Measurements from ENCODE around the gene RBP4. TPM values are rescaled to one million over a fixed set of nuclear protein-coding genes. Genes with fewer than 3 reads are reported as not detected.

Gene RBP4
- total RNA-seq, 4 donors from 2014 or later: 1.9 to 10.6 TPM; not detected in 2

DNA sequence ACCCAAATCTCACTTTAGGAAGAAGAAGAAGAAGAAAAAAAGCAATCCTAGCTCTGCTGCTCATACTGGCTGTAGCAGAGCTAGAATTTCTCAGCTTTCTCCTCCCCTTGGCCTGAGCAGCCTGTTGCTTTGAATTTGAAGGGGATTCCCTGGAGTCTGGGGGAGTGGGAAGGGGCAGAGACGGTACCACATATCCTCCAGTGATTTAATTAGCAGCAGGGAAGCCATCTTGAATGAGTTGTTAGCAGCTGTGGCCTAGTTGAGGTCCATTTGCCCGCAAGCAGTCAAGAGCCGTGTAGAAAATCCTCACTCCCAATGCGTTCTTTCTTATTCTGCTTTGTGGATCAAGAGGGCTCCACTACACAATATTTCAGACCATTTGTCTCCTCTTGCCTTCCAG is 27.8 kb upstream of the RBP4 start:
- Histone ChIP-seq H3K27ac (no peak overlapping the region), H3K4me3 (no peak overlapping the region), H3K27me3 (peaks cover 4% of the 10 kb centered on the region), H3K4me1 (no peaks in the 10 kb centered on the region), H3K9me3 (no peaks in the 10 kb centered on the region), H3K36me3 (no peaks in the 10 kb centered on the region)
- ATAC-seq: no peak
- WGBS, 2 donors (ENCODE audit: low coverage in 1 of 2): 90% methylated on average over 4 of the region's 4 CpGs; no CpG with 5 or more reads in 1 of the 2 donors
- TF ChIP-seq, protein P1, sequence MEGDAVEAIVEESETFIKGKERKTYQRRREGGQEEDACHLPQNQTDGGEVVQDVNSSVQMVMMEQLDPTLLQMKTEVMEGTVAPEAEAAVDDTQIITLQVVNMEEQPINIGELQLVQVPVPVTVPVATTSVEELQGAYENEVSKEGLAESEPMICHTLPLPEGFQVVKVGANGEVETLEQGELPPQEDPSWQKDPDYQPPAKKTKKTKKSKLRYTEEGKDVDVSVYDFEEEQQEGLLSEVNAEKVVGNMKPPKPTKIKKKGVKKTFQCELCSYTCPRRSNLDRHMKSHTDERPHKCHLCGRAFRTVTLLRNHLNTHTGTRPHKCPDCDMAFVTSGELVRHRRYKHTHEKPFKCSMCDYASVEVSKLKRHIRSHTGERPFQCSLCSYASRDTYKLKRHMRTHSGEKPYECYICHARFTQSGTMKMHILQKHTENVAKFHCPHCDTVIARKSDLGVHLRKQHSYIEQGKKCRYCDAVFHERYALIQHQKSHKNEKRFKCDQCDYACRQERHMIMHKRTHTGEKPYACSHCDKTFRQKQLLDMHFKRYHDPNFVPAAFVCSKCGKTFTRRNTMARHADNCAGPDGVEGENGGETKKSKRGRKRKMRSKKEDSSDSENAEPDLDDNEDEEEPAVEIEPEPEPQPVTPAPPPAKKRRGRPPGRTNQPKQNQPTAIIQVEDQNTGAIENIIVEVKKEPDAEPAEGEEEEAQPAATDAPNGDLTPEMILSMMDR (IDR thresholded peaks at IDR 0.05): no peak
- no peak for TF ChIP-seq EP300 (IDR thresholded peaks at IDR 0.05)
- TF ChIP-seq POLR2AphosphoS5 (IDR thresholded peaks at IDR 0.05): no peak
- no peak for TF ChIP-seq POLR2A (IDR thresholded peaks at IDR 0.05)

DNA sequence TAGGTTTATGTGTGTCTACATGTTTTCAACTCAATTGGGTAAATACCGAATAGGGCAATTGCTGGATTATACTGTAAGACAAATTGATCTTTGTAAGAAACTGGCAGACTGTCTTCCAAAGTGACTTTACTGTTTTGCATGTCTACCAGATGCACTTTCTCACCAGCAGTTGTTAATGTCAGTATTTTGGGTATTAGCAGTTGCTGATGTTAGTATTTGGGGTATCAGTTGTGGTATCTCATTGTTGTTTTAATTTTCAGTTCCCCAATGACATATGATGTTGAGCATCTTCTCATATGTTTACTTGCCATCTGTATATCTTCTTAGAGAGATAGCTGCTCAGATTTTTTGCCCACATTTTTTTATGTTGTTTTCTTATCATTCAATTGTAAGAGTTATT is 21.9 kb upstream of the RBP4 start:
- Histone ChIP-seq H3K27ac (no peak overlapping the region), H3K4me1 (no peaks in the 10 kb centered on the region), H3K4me3 (no peak overlapping the region), H3K27me3 (no peaks in the 10 kb centered on the region), H3K9me3 (no peaks in the 10 kb centered on the region), H3K36me3 (no peaks in the 10 kb centered on the region)
- TF ChIP-seq EP300 (IDR thresholded peaks at IDR 0.05): no peak
- no peak for TF ChIP-seq POLR2A (IDR thresholded peaks at IDR 0.05)
- ATAC-seq: no peak
- 85 to 100% methylated on average over 1 of the region's 1 CpG for WGBS, 2 donors (ENCODE audit: low coverage in 1 of 2)

DNA sequence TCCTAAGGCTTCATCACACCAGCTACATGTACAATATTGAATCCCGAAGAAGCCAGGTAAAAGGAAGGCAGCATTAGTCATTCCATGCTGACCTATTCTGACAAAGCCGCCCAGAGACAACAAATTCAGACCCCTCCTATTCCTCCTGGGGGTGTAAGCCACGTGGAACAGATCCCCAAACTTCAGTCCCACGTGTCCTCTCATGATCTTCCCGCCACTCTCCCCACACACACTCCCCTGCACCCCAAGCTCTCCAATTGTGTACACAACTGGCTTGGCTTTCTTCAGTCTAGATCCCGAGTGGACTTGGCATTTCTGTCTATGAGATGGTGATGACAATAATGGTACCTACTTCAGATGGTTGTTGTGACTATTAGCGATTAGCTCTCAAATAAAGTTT is 19.9 kb upstream of the RBP4 start:
- TF ChIP-seq EP300 (IDR thresholded peaks at IDR 0.05) (no peak), POLR2A (IDR thresholded peaks at IDR 0.05) (no peak), POLR2AphosphoS5 (IDR thresholded peaks at IDR 0.05) (no peak)
- TF ChIP-seq, protein P1 (IDR thresholded peaks at IDR 0.05): no peak
- H3K27me3 ChIP-seq: no peaks in the 10 kb centered on the region
- no peaks in the 10 kb centered on the region for H3K36me3 ChIP-seq
- H3K9me3 ChIP-seq: no peaks in the 10 kb centered on the region
- H3K4me3 ChIP-seq: no peak overlapping the region
- H3K4me1 ChIP-seq: no peaks in the 10 kb centered on the region
- 51 to 85% methylated on average over 4 to 6 of the region's 7 CpGs for WGBS, 2 donors (ENCODE audit: low coverage in 1 of 2)
- H3K27ac ChIP-seq: no peak overlapping the region
- ATAC-seq: no peak

GRCh38 chr10:93615576-93616235 is 14.7 kb upstream of the RBP4 start:
- ATAC-seq: no peak
- no peaks in the 10 kb centered on the region for H3K4me1 ChIP-seq

DNA sequence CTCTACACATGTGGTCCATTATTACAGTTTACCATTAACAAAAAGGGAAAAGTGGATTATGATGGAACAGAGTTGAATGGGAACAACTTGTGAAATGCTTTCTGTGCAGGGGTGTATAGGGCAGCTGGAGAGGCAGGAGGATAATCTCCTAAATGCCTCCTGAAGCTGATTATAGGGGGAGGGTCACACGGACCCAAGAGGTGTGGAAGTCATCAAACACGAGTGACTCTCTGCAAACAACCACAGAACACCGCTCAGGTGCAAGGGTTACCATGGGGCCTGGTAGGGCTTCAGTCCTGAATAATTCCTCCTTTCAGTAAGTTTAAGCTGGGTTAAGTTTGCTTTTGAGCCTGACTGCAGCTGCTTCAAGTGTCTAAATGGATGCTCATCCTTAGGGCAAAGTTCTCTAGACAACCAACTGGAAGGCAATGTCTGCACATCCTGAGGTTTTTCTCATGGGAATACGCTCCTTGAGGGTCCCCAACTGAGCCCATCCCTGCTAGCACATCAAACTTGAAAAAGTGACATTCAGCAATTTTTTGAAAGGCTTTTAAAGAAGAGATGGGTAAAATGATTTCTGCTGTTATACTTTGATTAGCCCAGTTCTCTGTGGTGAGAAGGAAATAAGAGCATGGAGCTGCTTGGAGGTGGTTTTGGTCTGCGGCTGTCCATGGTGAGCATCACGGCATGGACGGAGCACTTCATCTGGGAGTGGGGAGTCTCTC is 13.2 kb upstream of the RBP4 start:
- no peak for ATAC-seq
- no peaks in the 10 kb centered on the region for H3K4me1 ChIP-seq
- 73 to 74% methylated on average over 4 of the region's 7 CpGs for WGBS, 2 donors (ENCODE audit: low coverage in 1 of 2)
- H3K27ac ChIP-seq: no peak overlapping the region
- no peak for TF ChIP-seq POLR2AphosphoS5 (IDR thresholded peaks at IDR 0.05)
- no peak for TF ChIP-seq POLR2A (IDR thresholded peaks at IDR 0.05)
- TF ChIP-seq EP300 (IDR thresholded peaks at IDR 0.05): no peak
- TF ChIP-seq, protein P1 (IDR thresholded peaks at IDR 0.05): no peak
- H3K4me3 ChIP-seq: no peak overlapping the region
- H3K9me3 ChIP-seq: no peaks in the 10 kb centered on the region
- H3K27me3 ChIP-seq: no peaks in the 10 kb centered on the region
- H3K36me3 ChIP-seq: no peaks in the 10 kb centered on the region

More at GRCh38 chr10:93615576-93616235, 14.7 kb upstream of the RBP4 start:
- Histone ChIP-seq H3K27ac (no peak overlapping the region), H3K36me3 (no peaks in the 10 kb centered on the region), H3K27me3 (no peaks in the 10 kb centered on the region), H3K9me3 (no peaks in the 10 kb centered on the region), H3K4me3 (no peak overlapping the region)
- 54 to 72% methylated on average over 5 to 6 of the region's 9 CpGs for WGBS, 2 donors (ENCODE audit: low coverage in 1 of 2)
- TF ChIP-seq POLR2AphosphoS5 (IDR thresholded peaks at IDR 0.05) (no peak), EP300 (IDR thresholded peaks at IDR 0.05) (no peak), POLR2A (IDR thresholded peaks at IDR 0.05) (no peak)
- TF ChIP-seq, protein P1 (IDR thresholded peaks at IDR 0.05): no peak
